ENCODE measurements around the gene DTX3.

DNA sequence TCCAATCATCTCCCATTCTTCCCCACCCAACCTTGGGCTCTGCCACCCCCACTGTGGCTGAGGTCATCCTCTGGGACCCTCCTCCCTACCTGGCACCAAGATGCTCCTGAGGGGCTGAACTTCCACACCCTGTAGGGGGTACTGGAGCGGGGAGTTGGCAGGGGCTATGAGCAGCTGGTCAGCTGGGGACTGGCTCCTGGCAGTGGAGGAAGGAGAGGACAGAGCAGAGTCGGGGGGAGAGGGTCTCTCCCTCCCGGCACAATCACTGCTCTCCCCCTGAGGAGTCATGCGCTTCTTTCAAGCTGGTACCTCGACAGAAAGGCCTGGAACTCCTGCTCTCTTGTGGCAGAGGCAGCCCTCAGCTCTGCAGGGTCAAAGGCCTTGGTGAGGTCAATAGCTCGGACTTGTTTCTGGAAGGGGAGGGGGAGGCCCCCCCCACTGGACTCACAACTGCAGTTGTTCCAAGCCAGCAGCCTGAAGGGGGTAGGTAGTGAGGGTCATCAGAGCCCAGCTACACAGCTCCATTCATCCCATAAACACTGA, 26.3 kb downstream of the DTX3 start:
- no peak for TF ChIP-seq POLR2A (IDR thresholded peaks at IDR 0.05)
- TF ChIP-seq, protein P1, sequence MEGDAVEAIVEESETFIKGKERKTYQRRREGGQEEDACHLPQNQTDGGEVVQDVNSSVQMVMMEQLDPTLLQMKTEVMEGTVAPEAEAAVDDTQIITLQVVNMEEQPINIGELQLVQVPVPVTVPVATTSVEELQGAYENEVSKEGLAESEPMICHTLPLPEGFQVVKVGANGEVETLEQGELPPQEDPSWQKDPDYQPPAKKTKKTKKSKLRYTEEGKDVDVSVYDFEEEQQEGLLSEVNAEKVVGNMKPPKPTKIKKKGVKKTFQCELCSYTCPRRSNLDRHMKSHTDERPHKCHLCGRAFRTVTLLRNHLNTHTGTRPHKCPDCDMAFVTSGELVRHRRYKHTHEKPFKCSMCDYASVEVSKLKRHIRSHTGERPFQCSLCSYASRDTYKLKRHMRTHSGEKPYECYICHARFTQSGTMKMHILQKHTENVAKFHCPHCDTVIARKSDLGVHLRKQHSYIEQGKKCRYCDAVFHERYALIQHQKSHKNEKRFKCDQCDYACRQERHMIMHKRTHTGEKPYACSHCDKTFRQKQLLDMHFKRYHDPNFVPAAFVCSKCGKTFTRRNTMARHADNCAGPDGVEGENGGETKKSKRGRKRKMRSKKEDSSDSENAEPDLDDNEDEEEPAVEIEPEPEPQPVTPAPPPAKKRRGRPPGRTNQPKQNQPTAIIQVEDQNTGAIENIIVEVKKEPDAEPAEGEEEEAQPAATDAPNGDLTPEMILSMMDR (IDR thresholded peaks at IDR 0.05), result no peak

All from vagina (tissue), 2 donors.